H9 (cell line): ENCODE results near the gene VDAC2. TPM values are rescaled to one million over a fixed set of nuclear protein-coding genes. Genes with fewer than 3 reads are reported as not detected.

Source experiments
- DNase-seq: peaks from one replicate; pipeline ENCODE4 v3.0.0-alpha.2; 2017
- H2AFZ ChIP-seq: one replicate; pipeline ENCODE4 v1.6.1; 2013; ENCODE audit warnings: mild to moderate bottlenecking, low read length, control low read depth, moderate library complexity
- H2AK5ac ChIP-seq: 2 replicates; pipeline ENCODE4 v1.6.1; 2013; ENCODE audit warnings: low read length, control low read depth, mixed read lengths; ENCODE audit not compliant: insufficient read length
- H2BK120ac ChIP-seq: one replicate; pipeline ENCODE4 v1.6.1; 2013; ENCODE audit warnings: low read depth, mild to moderate bottlenecking, low read length, control low read depth, inconsistent platforms; ENCODE audit not compliant: poor library complexity, severe bottlenecking
- H2BK12ac ChIP-seq: 2 replicates; pipeline ENCODE4 v1.6.1; 2013; ENCODE audit warnings: low read length, control low read depth, mixed read lengths, low read depth; ENCODE audit not compliant: insufficient read length
- H2BK15ac ChIP-seq: 2 replicates; pipeline ENCODE4 v1.6.1; 2013; ENCODE audit warnings: low read depth, low read length, control low read depth
- H2BK20ac ChIP-seq: one replicate; pipeline ENCODE4 v1.6.1; 2013; ENCODE audit warnings: low read depth, mild to moderate bottlenecking, low read length, control low read depth, inconsistent platforms; ENCODE audit not compliant: poor library complexity, severe bottlenecking
- H2BK5ac ChIP-seq: 2 replicates; pipeline ENCODE4 v1.6.1; 2013; ENCODE audit warnings: low read length, control low read depth, mixed read lengths; ENCODE audit not compliant: insufficient read length
- H3K14ac ChIP-seq: 2 replicates; pipeline ENCODE4 v1.6.1; 2013; ENCODE audit warnings: low read length, control low read depth; ENCODE audit not compliant: insufficient read depth
- H3K18ac ChIP-seq: 2 replicates; pipeline ENCODE4 v1.6.1; 2013; ENCODE audit warnings: low read depth, mild to moderate bottlenecking, mixed read lengths, low read length, control low read depth; ENCODE audit not compliant: insufficient read length
- H3K23ac ChIP-seq: 2 replicates; pipeline ENCODE4 v1.6.1; 2013; ENCODE audit warnings: low read length, control low read depth, mixed read lengths, low read depth; ENCODE audit not compliant: insufficient read length
- H3K23me2 ChIP-seq: 2 replicates; pipeline ENCODE4 v1.6.1; 2013; ENCODE audit warnings: low read depth, mild to moderate bottlenecking, mixed read lengths, low read length, control low read depth; ENCODE audit not compliant: insufficient read length, poor library complexity, severe bottlenecking
- H3K27ac ChIP-seq: 2 replicates; pipeline ENCODE4 v1.5.1; 2013; ENCODE audit warnings: low read length, control low read depth, mixed read lengths, low read depth; ENCODE audit not compliant: insufficient read length
- H3K27me3 ChIP-seq: 2 replicates; pipeline ENCODE4 v1.6.1; 2013; ENCODE audit warnings: low read length, control low read depth, inconsistent platforms; ENCODE audit not compliant: insufficient read depth
- H3K4ac ChIP-seq: 2 replicates; pipeline ENCODE4 v1.6.1; 2013; ENCODE audit warnings: low read depth, mild to moderate bottlenecking, control low read depth, inconsistent platforms, low read length, moderate library complexity
- H3K4me1 ChIP-seq: 2 replicates; pipeline ENCODE4 v1.6.1; 2013; ENCODE audit warnings: low read length, control low read depth, inconsistent platforms; ENCODE audit not compliant: insufficient read depth
- H3K4me2 ChIP-seq: 2 replicates; pipeline ENCODE4 v1.6.1; 2013; ENCODE audit warnings: low read length, control low read depth, mixed read lengths; ENCODE audit not compliant: insufficient read length, insufficient read depth
- H3K56ac ChIP-seq: 2 replicates; pipeline ENCODE4 v1.6.1; 2013; ENCODE audit warnings: low read depth, mild to moderate bottlenecking, mixed read lengths, low read length, control low read depth; ENCODE audit not compliant: insufficient read length
- H3K79me1 ChIP-seq: 2 replicates; pipeline ENCODE4 v1.6.1; 2013; ENCODE audit warnings: low read depth, mild to moderate bottlenecking, moderate library complexity, low read length, control low read depth, inconsistent platforms; ENCODE audit not compliant: insufficient read depth, poor library complexity, severe bottlenecking
- H3K79me2 ChIP-seq: 2 replicates; pipeline ENCODE4 v1.6.1; 2013; ENCODE audit warnings: low read length, control low read depth, inconsistent platforms; ENCODE audit not compliant: insufficient read depth
- H3K9ac ChIP-seq: 2 replicates; pipeline ENCODE4 v1.6.1; 2013; ENCODE audit warnings: low read length, control low read depth, mixed read lengths; ENCODE audit not compliant: insufficient read length; ENCODE audit errors: extremely low read depth
- H3K9me3 ChIP-seq: one replicate; pipeline ENCODE4 v1.6.1; 2013; ENCODE audit warnings: low read depth, low read length, inconsistent platforms; ENCODE audit not compliant: control insufficient read depth
- H3T11ph ChIP-seq: one replicate; pipeline ENCODE4 v1.6.1; 2013; ENCODE audit warnings: mild to moderate bottlenecking, low read length, control low read depth, inconsistent platforms
- H4K20me1 ChIP-seq: one replicate; pipeline ENCODE4 v1.6.1; 2013; ENCODE audit not compliant: control insufficient read depth, insufficient read length, insufficient read depth
- H4K5ac ChIP-seq: 2 replicates; pipeline ENCODE4 v1.6.1; 2013; ENCODE audit warnings: low read depth, mild to moderate bottlenecking, mixed read lengths, low read length, control low read depth; ENCODE audit not compliant: insufficient read length
- H4K8ac ChIP-seq: replicated peaks from 2 replicates; pipeline ENCODE4 v1.6.1; 2013; ENCODE audit warnings: low read length, control low read depth, mixed read lengths, low read depth; ENCODE audit not compliant: insufficient read length
- H4K91ac ChIP-seq: 2 replicates; pipeline ENCODE4 v1.6.1; 2013; ENCODE audit warnings: low read depth, mild to moderate bottlenecking, moderate library complexity, mixed read lengths, low read length, control low read depth; ENCODE audit not compliant: insufficient read length
- H3K27ac Mint-ChIP-seq, 3 experiments: 2 replicates in 2 of 3; 3 replicates in 1 of 3; pipeline ENCODE4 v1.8.0; 2020 to 2021; ENCODE audit warnings: mixed read lengths in 3 of 3, mild to moderate bottlenecking in 1 of 3, moderate library complexity in 1 of 3
- H3K27me3 Mint-ChIP-seq: 2 replicates; pipeline ENCODE4 v1.8.0; 2021; ENCODE audit warnings: low read depth, mild to moderate bottlenecking, moderate library complexity, mixed read lengths
- H3K36me3 Mint-ChIP-seq, 3 experiments: 2 replicates in 2 of 3; 3 replicates in 1 of 3; pipeline ENCODE4 v1.8.0; 2020 to 2021; ENCODE audit warnings: low read depth in 3 of 3, mixed read lengths in 3 of 3; ENCODE audit not compliant: insufficient read depth in 1 of 3
- H3K4me1 Mint-ChIP-seq, 2 experiments: 2 replicates each; pipeline ENCODE4 v1.8.0; 2020; ENCODE audit warnings: mixed read lengths in 2 of 2
- H3K4me3 Mint-ChIP-seq, 2 experiments: 2 replicates in 1 of 2; 3 replicates in 1 of 2; pipeline ENCODE4 v1.8.0; 2020 to 2021; ENCODE audit warnings: mild to moderate bottlenecking in 2 of 2, mixed read lengths in 2 of 2, moderate library complexity in 1 of 2
- H3K9me3 Mint-ChIP-seq, 2 experiments: 2 replicates in 1 of 2; 3 replicates in 1 of 2; pipeline ENCODE4 v1.8.0; 2020; ENCODE audit warnings: mild to moderate bottlenecking in 2 of 2, mixed read lengths in 2 of 2, moderate library complexity in 1 of 2
- WGBS: extraction: QIAGEN DNeasy Blood & Tissue Kit; methylation state at CpG from one replicate; pipeline ENCODE4 v1.1.7; 2013; ENCODE audit warnings: missing lambda C conversion rate, low lambda C conversion rate, mixed read lengths; ENCODE audit not compliant: insufficient read length; ENCODE audit errors: extremely low coverage; 5-methylcytosine and 5-hydroxymethylcytosine counted together
- total RNA-seq: library from RNA; stranded (reverse); gene quantifications from 2 replicates; pipeline ENCODE4 v1.2.1, GENCODE V29; 2021
- TF ChIP-seq, protein P1 (sequence below): fragments of 200-600 bp; sonication (generic); conservative IDR thresholded peaks from 3 replicates; pipeline ENCODE4 v1.8.0; 2021; ENCODE audit warnings: antibody characterized with exemption, mild to moderate bottlenecking

Gene VDAC2
- total RNA-seq, 1 experiment from 2014 or later: 271 TPM

- no peak overlapping the region for H3K23ac ChIP-seq
- no peaks in the 10 kb centered on the region for H3K27me3 ChIP-seq
- H2BK5ac ChIP-seq: no peak overlapping the region
- DNase-seq: no peak
- no peak overlapping the region for H3K27ac Mint-ChIP-seq
- H4K5ac ChIP-seq: no peak overlapping the region
- no CpG with 5 or more reads among the region's 3 CpGs for WGBS
- no peak overlapping the region for H4K8ac ChIP-seq
- no peak overlapping the region for H2BK12ac ChIP-seq
- H3K27me3 Mint-ChIP-seq: 0 out of 2 replicates have a peak, but pooled peaks cover 2% of the 10 kb centered on the region
- TF ChIP-seq, protein P1, sequence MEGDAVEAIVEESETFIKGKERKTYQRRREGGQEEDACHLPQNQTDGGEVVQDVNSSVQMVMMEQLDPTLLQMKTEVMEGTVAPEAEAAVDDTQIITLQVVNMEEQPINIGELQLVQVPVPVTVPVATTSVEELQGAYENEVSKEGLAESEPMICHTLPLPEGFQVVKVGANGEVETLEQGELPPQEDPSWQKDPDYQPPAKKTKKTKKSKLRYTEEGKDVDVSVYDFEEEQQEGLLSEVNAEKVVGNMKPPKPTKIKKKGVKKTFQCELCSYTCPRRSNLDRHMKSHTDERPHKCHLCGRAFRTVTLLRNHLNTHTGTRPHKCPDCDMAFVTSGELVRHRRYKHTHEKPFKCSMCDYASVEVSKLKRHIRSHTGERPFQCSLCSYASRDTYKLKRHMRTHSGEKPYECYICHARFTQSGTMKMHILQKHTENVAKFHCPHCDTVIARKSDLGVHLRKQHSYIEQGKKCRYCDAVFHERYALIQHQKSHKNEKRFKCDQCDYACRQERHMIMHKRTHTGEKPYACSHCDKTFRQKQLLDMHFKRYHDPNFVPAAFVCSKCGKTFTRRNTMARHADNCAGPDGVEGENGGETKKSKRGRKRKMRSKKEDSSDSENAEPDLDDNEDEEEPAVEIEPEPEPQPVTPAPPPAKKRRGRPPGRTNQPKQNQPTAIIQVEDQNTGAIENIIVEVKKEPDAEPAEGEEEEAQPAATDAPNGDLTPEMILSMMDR: no peak
- no peak overlapping the region for H3K4ac ChIP-seq
- H3K14ac ChIP-seq: no peak overlapping the region
- no peaks in the 10 kb centered on the region for H3K79me1 ChIP-seq
- H3K27ac ChIP-seq: no peak overlapping the region
- no peak overlapping the region for H2BK120ac ChIP-seq
- no peaks in the 10 kb centered on the region for H4K20me1 ChIP-seq
- no peak overlapping the region for H2BK20ac ChIP-seq
- H3K9me3 Mint-ChIP-seq: peaks cover 25 to 30% of the 10 kb centered on the region in 2 experiments
- H3K56ac ChIP-seq: no peak overlapping the region
- H3K4me3 Mint-ChIP-seq: no peak overlapping the region
- H2AK5ac ChIP-seq: no peak overlapping the region
- H3K9ac ChIP-seq: no peak overlapping the region
- peaks cover 9 to 15% (median 15%) of the 10 kb centered on the region in 3 experiments for H3K36me3 Mint-ChIP-seq
- H3K18ac ChIP-seq: no peak overlapping the region
- H2AFZ ChIP-seq: no peak overlapping the region
- H4K91ac ChIP-seq: no peak overlapping the region
- H3K4me2 ChIP-seq: no peak overlapping the region
- H3K4me1 Mint-ChIP-seq: peaks cover under 1 to 5% of the 10 kb centered on the region in 2 experiments
- H3K4me1 ChIP-seq: no peaks in the 10 kb centered on the region; the same call in 1 of the 2 replicates
- H2BK15ac ChIP-seq: no peak overlapping the region
- H3K79me2 ChIP-seq: no peaks in the 10 kb centered on the region
- no peak overlapping the region for H3T11ph ChIP-seq
- no peaks in the 10 kb centered on the region for H3K23me2 ChIP-seq
- H3K9me3 ChIP-seq: peaks cover 8% of the 10 kb centered on the region
These were observed 40.3 kb downstream of the VDAC2 start for GRCh38 chr10:75250934-75251333.
